Gastrocnemius medialis (tissue), 4 donors: ENCODE data around the gene C3orf80.

ENCODE experiments used
- CTCF ChIP-seq, 5 experiments: fragments of 450-650 bp in 3 of 5; fragments of 200-600 bp in 2 of 5; sonication (generic) in 2 of 5; IDR thresholded peaks in 4 of 5; conservative IDR thresholded peaks in 1 of 5; 1 replicate in 4 of 5; 2 replicates in 1 of 5; pipeline ENCODE4 v1.5.1; 2016 to 2019; ENCODE audit warnings: antibody characterized with exemption in 5 of 5, mild to moderate bottlenecking in 3 of 5, moderate library complexity in 3 of 5
- POLR2A ChIP-seq, 2 donors: fragments of 450-650 bp; IDR thresholded peaks; one replicate each; pipeline ENCODE4 v1.6.1; 2017; ENCODE audit warnings: antibody characterized with exemption in 2 of 2, mild to moderate bottlenecking in 2 of 2, moderate library complexity in 2 of 2

- no peak for TF ChIP-seq CTCF (IDR thresholded peaks at IDR 0.05 in 4 of 5, conservative IDR thresholded peaks at IDR 0.05 in 1 of 5)
- TF ChIP-seq POLR2A (IDR thresholded peaks at IDR 0.05), result no peak
Measured at GRCh38 chr3:160185751-160186150, 39.5 kb upstream of the C3orf80 start.
